Measurements from ENCODE around the gene HSPH1.

DNA sequence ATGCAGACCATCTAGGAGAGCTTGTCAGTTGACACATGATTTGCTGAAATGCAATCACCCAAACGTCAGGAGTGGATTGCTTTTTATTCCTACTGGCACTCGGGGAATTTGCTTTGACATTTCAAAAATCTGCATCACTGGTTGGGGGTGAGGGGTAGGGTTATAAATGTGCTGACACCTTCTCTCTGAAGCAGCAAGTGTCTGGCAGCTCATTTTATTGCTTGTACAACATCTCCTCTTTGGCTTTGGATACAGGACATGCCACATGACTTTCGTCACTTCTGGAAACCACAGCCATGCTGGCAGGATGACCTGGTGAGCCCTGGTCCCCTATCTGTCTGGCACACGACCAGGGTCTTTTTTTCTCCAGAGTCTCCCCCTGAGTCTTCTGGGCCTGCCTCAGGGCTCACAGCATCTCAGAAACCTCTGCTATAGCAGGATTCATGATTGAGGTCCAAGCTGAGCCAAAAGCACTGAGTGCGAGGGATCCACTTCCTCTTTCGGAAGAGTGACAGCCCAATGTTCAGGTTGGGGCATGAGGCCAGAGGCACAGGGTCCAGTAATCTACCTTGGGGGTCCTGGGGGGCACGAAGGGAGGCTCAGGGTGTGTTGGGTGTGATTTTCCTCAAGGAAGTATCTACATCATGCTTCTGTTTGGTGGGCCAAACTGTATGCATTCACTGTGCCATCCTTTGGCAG, 60.1 kb downstream of the HSPH1 start:
- TF ChIP-seq, protein P1, sequence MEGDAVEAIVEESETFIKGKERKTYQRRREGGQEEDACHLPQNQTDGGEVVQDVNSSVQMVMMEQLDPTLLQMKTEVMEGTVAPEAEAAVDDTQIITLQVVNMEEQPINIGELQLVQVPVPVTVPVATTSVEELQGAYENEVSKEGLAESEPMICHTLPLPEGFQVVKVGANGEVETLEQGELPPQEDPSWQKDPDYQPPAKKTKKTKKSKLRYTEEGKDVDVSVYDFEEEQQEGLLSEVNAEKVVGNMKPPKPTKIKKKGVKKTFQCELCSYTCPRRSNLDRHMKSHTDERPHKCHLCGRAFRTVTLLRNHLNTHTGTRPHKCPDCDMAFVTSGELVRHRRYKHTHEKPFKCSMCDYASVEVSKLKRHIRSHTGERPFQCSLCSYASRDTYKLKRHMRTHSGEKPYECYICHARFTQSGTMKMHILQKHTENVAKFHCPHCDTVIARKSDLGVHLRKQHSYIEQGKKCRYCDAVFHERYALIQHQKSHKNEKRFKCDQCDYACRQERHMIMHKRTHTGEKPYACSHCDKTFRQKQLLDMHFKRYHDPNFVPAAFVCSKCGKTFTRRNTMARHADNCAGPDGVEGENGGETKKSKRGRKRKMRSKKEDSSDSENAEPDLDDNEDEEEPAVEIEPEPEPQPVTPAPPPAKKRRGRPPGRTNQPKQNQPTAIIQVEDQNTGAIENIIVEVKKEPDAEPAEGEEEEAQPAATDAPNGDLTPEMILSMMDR (IDR thresholded peaks at IDR 0.05): no peak
- no peak for TF ChIP-seq POLR2A (IDR thresholded peaks at IDR 0.05; ENCODE audit: low read depth)

All from esophagus muscularis mucosa (tissue), 3 donors.